BE2C (cell line): Measurements from ENCODE around the gene PWP1.
A peak's percentile ranks its signal among the peaks of the same experiment; 100 is the strongest.

Experiments used
- DNase-seq: peaks from one replicate; pipeline ENCODE4 v3.0.0-alpha.2; 2020
- H3K27me3 ChIP-seq: fragments of 250-450 bp; sonication (Bioruptor Pico); 2 replicates; pipeline ENCODE4 v1.5.1; 2020; ENCODE audit warnings: mild to moderate bottlenecking
- H3K36me3 ChIP-seq: fragments of 250-450 bp; sonication (Bioruptor Pico); 2 replicates; pipeline ENCODE4 v1.5.1; 2020; ENCODE audit warnings: mild to moderate bottlenecking
- H3K4me1 ChIP-seq: fragments of 250-450 bp; sonication (Bioruptor Pico); 2 replicates; pipeline ENCODE4 v1.5.1; 2020
- H3K4me3 ChIP-seq: 2 replicates; pipeline ENCODE4 v1.5.1; 2011; ENCODE audit warnings: low read depth, low read length
- H3K9me3 ChIP-seq: fragments of 250-450 bp; sonication (Bioruptor Pico); 2 replicates; pipeline ENCODE4 v1.5.1; 2020
- CTCF ChIP-seq: IDR thresholded peaks from 2 replicates; pipeline ENCODE4 v1.5.1; 2012; ENCODE audit warnings: mild to moderate bottlenecking, low read depth, low read length

PWP1 gene

GRCh38 chr12:107669946-107670345 is 15.7 kb upstream of the PWP1 start:
- H3K4me1 ChIP-seq, result no peaks in the 10 kb centered on the region
- DNase-seq, result no peak
- H3K27me3 ChIP-seq, result peaks cover 21% of the 10 kb centered on the region
- no peaks in the 10 kb centered on the region for H3K36me3 ChIP-seq
- no peak overlapping the region for H3K4me3 ChIP-seq
- no peaks in the 10 kb centered on the region for H3K9me3 ChIP-seq
- no peak for TF ChIP-seq CTCF

- no peaks in the 10 kb centered on the region for H3K36me3 ChIP-seq
- no peak overlapping the region for H3K4me3 ChIP-seq
- peaks cover 21% of the 10 kb centered on the region for H3K27me3 ChIP-seq
- TF ChIP-seq CTCF, result peak; percentile 71
- DNase-seq, result peak; percentile 27
- no peaks in the 10 kb centered on the region for H3K9me3 ChIP-seq
- no peaks in the 10 kb centered on the region for H3K4me1 ChIP-seq
These were observed 14.5 kb upstream of the PWP1 start for GRCh38 chr12:107670999-107671643.

DNA sequence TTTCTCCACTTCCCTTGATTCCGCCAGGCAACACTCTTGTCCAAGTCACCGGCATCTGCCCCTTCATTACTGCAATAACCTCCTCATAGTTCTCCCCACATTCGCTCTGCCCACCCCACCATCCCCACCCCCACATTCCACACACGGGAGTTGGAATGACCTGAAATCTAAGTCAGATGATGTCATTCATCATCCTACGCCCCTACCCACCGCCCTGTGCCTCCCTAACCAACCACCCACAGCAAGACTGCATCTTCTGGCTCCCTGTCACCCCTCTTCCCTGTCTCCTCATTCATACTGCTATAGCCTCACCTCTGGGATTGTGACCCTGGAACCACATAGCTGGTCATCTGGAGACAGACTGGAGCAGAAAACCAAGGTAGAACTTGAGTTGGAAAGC is 7.9 kb upstream of the PWP1 start:
- TF ChIP-seq CTCF, result no peak
- H3K4me1 ChIP-seq, result no peaks in the 10 kb centered on the region
- no peaks in the 10 kb centered on the region for H3K36me3 ChIP-seq
- H3K4me3 ChIP-seq, result no peak overlapping the region
- DNase-seq, result no peak
- H3K9me3 ChIP-seq, result no peaks in the 10 kb centered on the region
- H3K27me3 ChIP-seq, result peaks cover 7% of the 10 kb centered on the region

- no peak overlapping the region for H3K4me3 ChIP-seq
- TF ChIP-seq CTCF, result no peak
- no peaks in the 10 kb centered on the region for H3K36me3 ChIP-seq
- no peaks in the 10 kb centered on the region for H3K9me3 ChIP-seq
- H3K4me1 ChIP-seq, result no peaks in the 10 kb centered on the region
- H3K27me3 ChIP-seq, result peaks cover 7% of the 10 kb centered on the region
- DNase-seq, result no peak
These were observed 6.3 kb upstream of the PWP1 start for GRCh38 chr12:107679336-107679735.

DNA sequence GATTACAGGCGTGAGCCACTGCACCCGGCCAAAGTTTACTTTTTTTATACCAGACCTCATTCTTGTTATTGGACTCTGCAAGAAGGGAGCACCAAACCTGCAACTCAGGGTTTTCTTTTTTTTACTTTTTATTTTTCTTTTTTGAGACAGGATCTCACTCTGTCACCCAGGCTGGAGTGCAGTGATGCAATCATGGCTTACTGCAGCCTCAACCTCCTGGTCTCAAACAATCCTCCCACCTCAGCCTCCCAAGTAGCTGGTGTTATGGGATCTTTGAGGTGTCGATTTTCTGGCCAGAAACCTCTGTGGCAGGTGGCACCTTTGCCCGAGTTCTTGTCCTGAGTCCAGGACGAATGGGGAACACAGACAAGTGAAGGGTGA is 4.2 kb upstream of the PWP1 start:
- no peak for TF ChIP-seq CTCF
- H3K4me3 ChIP-seq, result no peak overlapping the region
- no peaks in the 10 kb centered on the region for H3K36me3 ChIP-seq
- DNase-seq, result no peak
- H3K4me1 ChIP-seq, result no peaks in the 10 kb centered on the region
- H3K9me3 ChIP-seq, result no peaks in the 10 kb centered on the region
- H3K27me3 ChIP-seq, result peaks cover 7% of the 10 kb centered on the region

DNA sequence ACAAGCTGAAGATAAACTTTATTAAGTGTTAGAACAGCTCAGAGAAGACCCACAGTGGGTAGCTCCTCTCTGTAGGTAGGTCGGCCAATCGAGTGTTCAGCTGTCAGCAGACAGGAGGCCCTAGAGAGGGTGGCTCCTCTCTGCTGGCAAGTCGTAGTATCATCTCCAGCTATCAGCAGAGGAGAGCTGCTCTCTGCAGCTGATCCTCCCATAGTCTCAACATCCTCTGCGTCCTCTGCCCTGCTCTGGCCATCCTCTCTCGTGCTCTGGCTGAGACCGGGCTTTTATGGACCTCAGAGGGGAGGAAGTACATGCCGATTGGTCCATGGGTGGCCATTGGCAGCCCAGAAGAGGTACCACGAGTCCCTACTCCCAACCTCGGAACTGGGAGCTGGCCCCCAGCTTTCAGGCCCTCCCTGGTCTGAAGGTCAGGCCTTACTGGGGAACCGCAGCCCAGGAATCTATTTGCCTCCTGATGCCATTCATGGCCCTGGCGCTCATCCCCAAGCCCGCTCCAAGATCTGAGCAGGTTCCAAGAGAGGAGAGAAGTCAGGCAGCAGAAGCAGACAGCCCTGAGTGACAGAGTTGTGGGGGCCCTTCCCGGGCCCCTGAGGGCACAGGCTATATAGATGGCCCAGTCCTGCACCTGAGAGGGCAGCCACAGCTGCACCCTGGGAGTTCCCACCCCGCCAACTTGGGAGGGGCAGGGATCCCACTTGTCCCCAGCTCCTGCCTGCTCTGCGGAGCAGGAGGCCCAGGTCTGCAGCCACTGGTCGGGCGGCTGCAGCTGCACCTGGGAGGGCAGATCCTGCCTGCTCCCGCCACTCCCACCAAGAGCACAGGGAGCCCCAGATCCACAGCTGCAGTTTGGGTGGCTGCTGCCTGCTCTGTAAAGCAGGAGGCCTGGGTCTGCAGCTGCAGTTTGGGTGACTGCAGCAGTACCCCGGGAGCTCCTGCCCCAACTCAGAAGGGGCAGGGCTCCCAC is 3.5 kb upstream of the PWP1 start:
- no peaks in the 10 kb centered on the region for H3K9me3 ChIP-seq
- no peak overlapping the region for H3K4me3 ChIP-seq
- H3K27me3 ChIP-seq, result peaks cover 7% of the 10 kb centered on the region
- no peaks in the 10 kb centered on the region for H3K36me3 ChIP-seq
- no peaks in the 10 kb centered on the region for H3K4me1 ChIP-seq
- no peak for TF ChIP-seq CTCF
- DNase-seq, result no peak
